ENCODE measurements around the gene PCDHB3.
A peak's percentile ranks its signal among the peaks of the same experiment; 100 is the strongest.
"Not testable (repeated sequence)": the region's sequence is repeated elsewhere in the genome, so short reads cannot be mapped to it uniquely, and the experiment has no call there.

Gene PCDHB3

GRCh38 chr5:141100243-141100805 lies at the start of gene PCDHB3:
PCDHB3 (plus strand) TSS chr5:141100473; CDS start chr5:141100650, 177 bp downstream.
- peak in 11 of 51 donors; percentile 6 to 41 (median 17) for DNase-seq

GRCh38 chr5:141050622-141051520 lies 49.4 kb upstream of the PCDHB3 start, which contains the start of gene PCDHB1:
PCDHB1 (plus strand) TSS chr5:141051374; CDS start chr5:141051471, 97 bp downstream.
- DNase-seq, result peak in 1 of 51 donors; percentile 2

- peak in 2 of 51 donors; percentile 1 to 5 for DNase-seq
These were observed 48.8 kb upstream of the PCDHB3 start for GRCh38 chr5:141051521-141051866.

GRCh38 chr5:141077826-141078225 lies 22.4 kb upstream of the PCDHB3 start:
- DNase-seq, result no peak

GRCh38 chr5:141082228-141082627 lies 18.0 kb upstream of the PCDHB3 start:
- no peak for DNase-seq

- DNase-seq, result peak in 30 of 51 donors; percentile 2 to 59 (median 30)
These were observed 15.7 kb upstream of the PCDHB3 start for GRCh38 chr5:141084487-141084989.

- DNase-seq, result peak in 13 of 51 donors; percentile 2 to 49 (median 12)
These were observed 5.6 kb upstream of the PCDHB3 start, which contains the start of gene PCDHB2 for GRCh38 chr5:141094481-141095262. PCDHB2 (plus strand) TSS chr5:141094615; CDS start chr5:141094791, 176 bp downstream.

- DNase-seq, result no peak
These were observed 5.0 kb upstream of the PCDHB3 start for GRCh38 chr5:141095263-141095641.

- DNase-seq, result not testable (repeated sequence)
These were observed 4.1 kb upstream of the PCDHB3 start for GRCh38 chr5:141096181-141096580.

- DNase-seq, result not testable (repeated sequence)
These were observed 3.7 kb upstream of the PCDHB3 start for GRCh38 chr5:141096586-141096985.

- no peak for DNase-seq
These were observed 786 bp downstream of the PCDHB3 start for GRCh38 chr5:141101059-141101458.

- not testable (repeated sequence) for DNase-seq
These were observed 1.8 kb downstream of the PCDHB3 start for GRCh38 chr5:141102070-141102469.

GRCh38 chr5:141102471-141102870 lies 2.2 kb downstream of the PCDHB3 start:
- DNase-seq, result not testable (repeated sequence)

GRCh38 chr5:141105350-141105749 lies 5.1 kb downstream of the PCDHB3 start:
- no peak for DNase-seq

- DNase-seq, result no peak
These were observed 19.0 kb downstream of the PCDHB3 start for GRCh38 chr5:141119250-141119649.

- peak in 10 of 51 donors; percentile 6 to 43 (median 14) for DNase-seq
These were observed 21.3 kb downstream of the PCDHB3 start, which contains the start of gene PCDHB4 for GRCh38 chr5:141121563-141121962. PCDHB4 (plus strand) TSS chr5:141121818; CDS start chr5:141121999, 181 bp downstream.

- peak in 1 of 51 donors; percentile 10 for DNase-seq
These were observed 21.7 kb downstream of the PCDHB3 start for GRCh38 chr5:141121985-141122384.

GRCh38 chr5:141123396-141124135 lies 23.3 kb downstream of the PCDHB3 start:
- not testable (repeated sequence) for DNase-seq

- no peak for DNase-seq
These were observed 27.0 kb downstream of the PCDHB3 start for GRCh38 chr5:141127305-141127704.

GRCh38 chr5:141135030-141135717 lies 34.9 kb downstream of the PCDHB3 start, which contains the start of gene PCDHB5:
PCDHB5 (plus strand) TSS chr5:141135206; CDS start chr5:141135435, 229 bp downstream.
- peak in 7 of 51 donors; percentile 2 to 22 (median 5) for DNase-seq

All from hypothalamus (tissue), 51 donors.